Superior temporal gyrus (tissue), 1 donor: ENCODE measurements around the gene ABHD16A.

Source experiments
- DNase-seq: peaks from one replicate; pipeline ENCODE4 v3.0.0-alpha.2; 2016; ENCODE audit errors: extremely low spot score

Gene ABHD16A

GRCh38 chr6:31730631-31731086 is 27.5 kb upstream of the ABHD16A start:
- no peak for DNase-seq

DNA sequence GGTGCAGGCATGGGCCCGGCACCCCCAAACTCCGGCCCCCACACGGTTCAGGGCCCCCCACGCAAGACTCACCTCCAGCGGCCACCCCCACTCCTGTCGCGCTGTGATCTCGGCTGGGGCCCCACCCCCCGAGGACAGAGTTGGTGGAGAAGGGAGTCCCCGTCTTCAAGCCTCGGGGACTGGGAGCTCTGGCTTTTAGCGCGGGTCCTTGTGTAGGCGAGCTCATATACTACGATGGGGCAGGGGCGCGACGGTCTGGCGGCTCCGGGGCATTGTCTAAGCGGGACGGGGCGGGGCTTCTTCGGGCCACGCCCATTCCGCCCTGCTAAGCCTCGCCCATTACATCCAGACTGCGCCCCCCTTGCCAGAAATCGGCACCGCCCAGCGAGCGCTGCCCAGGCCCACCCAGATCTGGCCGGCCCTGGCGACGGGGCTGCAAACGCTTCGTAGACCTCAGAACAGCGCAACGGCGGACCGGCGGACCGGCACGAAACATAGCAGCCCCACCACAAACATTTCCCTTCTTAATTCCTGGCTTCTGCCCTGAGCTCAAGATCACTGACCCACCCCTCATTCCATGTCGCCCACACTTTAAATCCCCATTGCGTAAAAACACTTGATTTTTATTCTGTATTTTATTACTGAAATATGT is 27.0 kb upstream of the ABHD16A start:
- DNase-seq, result peak; percentile 64

GRCh38 chr6:31729515-31729978 is 26.4 kb upstream of the ABHD16A start:
- DNase-seq, result peak; percentile 79

DNA sequence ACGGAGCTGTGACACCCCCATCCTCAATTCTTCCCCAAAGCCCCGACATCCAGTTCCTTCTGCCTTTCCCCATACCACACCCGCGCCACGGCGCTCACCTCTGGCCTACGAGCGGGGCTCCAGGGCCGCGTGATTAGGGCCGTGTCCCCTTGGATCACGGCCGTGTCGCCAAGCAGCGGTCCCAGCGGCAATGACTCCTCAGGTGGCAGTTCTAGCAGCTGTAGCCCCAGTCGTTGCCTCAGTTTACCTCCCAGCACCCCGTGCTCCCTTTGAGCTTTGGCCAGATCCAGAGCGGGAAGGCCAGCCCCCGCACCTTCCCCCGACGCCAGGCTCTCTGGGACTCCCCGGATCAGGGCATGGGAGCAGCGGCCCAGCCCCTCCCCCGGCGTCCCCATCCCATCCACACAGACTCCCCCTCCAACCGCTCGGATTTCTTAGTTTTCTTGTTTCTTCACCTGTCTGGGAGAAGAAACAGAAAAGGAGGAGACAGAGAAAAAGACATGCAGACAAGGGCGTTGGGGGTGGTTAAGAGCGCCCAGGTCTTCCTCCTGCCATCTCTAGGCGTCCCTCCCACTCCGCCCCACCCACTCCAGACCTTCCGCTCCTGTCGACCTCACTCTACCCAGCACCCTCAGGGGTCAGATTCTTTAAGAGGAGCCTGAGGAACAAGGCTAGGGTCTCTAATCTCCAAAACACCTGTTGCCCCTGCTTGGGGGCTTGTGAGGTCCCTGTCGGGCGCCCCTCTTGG is 25.8 kb upstream of the ABHD16A start, which contains the start of gene DDAH2:
DDAH2 (minus strand) TSS at position 533 of the 748 bp plus-strand sequence; CDS start at position 395, 138 bp downstream.
- no peak for DNase-seq

DNA sequence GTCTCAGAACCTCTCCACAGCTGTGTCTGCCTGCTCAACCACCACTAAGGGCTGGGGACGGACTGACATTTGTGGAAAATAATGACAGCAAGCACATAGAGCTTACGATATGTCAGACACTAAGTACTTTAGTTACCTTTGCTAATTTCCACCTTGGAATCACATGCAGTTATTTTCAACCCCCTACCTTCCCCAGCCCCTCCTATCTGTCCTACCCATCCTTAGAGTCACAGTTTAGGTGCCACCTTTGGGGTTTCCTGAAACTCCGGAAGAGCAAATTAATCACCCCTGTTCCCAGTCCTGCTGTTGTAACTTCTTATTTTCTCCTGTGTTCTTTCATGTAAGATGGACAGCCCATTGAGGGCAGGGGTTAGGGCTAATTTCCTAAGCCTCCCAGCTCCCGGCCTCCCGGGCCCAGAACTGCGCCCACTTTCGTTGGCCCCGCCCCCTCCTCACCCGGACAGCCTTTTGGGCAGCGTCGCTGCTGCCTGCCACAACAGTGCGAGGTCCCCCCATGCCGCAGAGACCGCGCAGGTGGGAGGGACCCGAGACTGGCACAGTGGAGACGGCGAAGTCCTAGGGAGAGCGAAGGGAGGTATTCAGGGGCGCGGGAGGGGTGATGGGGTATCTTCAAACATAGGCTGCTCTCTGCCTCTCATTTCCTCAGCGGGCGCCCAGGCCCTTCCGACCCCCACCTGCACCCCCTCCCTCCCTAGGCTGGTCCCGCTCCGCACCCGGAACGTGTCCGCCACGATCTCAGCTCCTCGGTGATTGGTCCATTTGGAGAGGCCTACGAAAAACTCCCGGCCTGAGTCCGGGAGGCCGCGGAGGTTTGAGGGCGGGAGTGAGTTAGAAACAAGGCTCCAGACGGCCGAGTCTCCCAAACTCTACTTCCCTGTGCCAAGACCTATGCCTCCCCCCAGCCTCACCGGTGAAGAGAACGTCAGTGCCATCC is 24.9 kb upstream of the ABHD16A start:
- no peak for DNase-seq

GRCh38 chr6:31727034-31727716 is 24.1 kb upstream of the ABHD16A start:
- no peak for DNase-seq

GRCh38 chr6:31725502-31726350 is 22.6 kb upstream of the ABHD16A start:
- DNase-seq, result no peak

DNA sequence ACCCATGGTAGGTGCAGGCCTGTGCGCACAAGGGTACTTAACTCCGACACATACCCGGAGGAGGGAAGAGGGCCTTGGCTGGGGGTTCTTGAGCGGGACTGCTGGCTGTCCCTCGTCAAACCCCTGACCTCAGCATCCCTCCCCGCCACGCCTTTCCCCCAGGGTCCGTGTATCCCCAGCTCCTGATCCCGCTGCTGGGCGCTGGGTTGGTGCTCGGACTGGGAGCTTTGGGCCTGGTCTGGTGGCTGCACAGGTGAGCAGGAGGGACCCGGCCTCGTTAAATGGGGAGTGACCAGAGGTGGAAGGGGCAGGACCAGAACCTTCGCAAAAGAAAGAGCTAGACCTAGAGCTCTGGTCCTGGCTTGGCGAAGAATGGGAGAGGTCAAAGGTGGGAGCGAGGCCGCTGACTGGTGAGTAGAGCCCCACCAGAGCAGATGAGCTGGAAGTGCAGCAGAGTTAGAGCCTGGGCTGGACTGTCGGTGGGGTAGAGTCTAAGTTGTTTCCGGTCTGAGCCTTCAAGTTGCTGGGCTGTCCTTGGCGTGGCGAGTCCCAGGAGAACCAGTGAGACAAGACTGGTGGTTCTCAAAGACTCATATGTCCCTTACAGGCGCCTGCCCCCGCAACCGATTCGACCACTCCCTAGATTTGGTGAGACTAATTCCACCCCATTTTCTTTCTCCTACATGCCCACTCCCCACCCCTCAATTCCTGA is 21.0 kb upstream of the ABHD16A start:
- DNase-seq, result no peak

DNA sequence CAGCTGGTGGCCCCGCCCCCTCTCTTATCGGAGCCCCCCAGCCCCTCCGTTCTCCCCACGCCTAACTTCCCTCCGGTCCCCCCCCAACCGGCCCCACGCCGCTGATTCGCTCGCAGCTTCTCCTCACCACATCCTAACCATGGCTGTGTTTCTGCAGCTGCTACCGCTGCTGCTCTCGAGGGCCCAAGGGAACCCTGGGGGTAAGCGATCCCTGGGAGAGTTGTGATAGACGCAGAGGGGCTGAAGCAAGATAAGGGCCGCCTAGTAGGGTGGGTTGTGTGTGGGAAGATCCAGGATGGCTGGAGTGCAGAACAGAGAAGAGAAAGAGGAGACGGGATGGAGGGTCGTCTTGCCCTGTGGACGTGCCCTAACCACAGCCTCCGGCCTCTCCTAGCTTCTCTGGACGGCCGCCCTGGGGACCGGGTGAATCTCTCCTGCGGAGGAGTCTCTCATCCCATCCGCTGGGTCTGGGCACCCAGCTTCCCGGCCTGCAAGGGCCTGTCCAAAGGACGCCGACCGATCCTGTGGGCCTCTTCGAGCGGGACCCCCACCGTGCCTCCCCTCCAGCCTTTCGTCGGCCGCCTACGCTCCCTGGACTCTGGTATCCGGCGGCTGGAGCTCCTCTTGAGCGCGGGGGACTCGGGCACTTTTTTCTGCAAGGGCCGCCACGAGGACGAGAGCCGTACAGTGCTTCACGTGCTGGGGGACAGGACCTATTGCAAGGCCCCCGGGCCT is 20.3 kb upstream of the ABHD16A start, which contains the start of gene MPIG6B:
MPIG6B (plus strand) TSS at position 129 of the 735 bp plus-strand sequence; CDS start at position 140, 11 bp downstream.
- no peak for DNase-seq

DNA sequence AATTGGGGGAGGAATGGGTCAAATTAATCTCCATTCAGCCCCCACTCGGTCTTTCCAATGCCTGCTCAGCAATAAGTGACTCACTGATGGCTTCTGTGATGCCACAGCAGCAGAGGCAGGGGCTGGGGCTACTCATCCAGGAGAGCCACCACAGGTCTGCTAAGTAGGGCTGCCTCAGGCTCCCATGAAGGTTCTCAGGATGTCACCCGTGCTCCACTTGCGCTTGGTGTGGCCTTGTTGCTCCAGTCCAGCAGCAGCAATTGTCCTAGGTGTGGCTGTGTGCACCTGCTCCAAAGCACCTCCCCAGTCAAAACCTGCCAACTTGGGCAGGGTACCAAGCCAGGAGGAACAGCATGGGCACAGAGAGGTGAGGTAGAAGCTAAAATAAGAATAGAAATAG is 19.0 kb upstream of the ABHD16A start:
- DNase-seq, result no peak

GRCh38 chr6:31721351-31722020 is 18.4 kb upstream of the ABHD16A start, which contains the start of gene LY6G6C:
Gene LY6G6C, minus strand, starts transcription at chr6:31721746. Its CDS starts 67 bp downstream, at chr6:31721679.
- no peak for DNase-seq

DNA sequence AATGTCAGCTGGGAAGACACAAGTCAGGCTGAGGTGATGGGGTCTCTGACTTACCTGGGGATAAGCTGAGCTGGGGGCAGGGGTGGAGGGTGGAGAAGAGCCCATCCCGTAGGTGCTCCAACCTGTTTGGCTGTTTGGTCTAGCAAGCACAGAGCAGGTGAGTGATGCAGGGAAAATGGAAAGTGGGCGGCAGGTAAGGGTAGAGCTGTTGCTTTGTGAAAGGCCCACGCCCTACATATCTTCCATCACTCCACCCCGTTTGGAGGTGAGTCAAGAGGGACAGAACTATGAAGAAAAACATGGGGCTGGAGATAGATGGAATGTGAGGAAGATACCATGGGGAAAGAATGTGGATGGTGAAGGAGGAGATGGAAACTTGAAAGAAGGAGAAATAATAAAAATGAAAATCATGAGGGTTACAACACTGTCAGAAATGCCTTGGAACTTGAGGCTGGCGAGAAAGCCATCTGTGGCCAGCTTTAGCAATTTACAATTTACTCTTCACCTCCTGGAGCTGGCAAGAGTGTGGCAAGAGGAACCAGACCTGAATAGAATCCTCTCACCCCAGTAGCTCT is 17.2 kb upstream of the ABHD16A start:
- no peak for DNase-seq

- no peak for DNase-seq
Observed at GRCh38 chr6:31719001-31719400, 15.9 kb upstream of the ABHD16A start.

DNA sequence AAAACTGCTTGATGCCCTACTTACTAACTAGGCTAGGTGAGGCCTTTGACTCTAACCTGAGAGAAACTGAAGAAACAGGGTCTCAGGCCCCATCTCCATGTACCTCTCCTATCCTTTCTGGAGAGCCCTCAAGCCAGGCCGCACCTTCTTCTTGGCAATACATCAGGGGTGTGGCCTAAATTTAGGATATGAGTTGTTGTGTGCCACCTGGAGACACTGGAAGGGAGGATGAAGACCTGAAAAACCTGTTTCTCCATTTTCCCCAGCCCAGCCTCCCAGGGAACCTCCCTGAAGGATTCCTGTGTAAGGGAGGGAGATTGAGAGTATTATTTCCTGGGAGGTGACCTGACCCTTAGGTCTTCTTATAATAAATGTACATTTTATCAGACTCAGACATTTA is 15.1 kb upstream of the ABHD16A start:
- no peak for DNase-seq

- no peak for DNase-seq
Observed at GRCh38 chr6:31717499-31718222, 14.5 kb upstream of the ABHD16A start.

- no peak for DNase-seq
Observed at GRCh38 chr6:31715022-31715958, 12.2 kb upstream of the ABHD16A start, which contains the start of gene LY6G6D. Gene LY6G6D, plus strand, starts transcription at chr6:31715348. Its CDS starts 8 bp downstream, at chr6:31715356.
